Panc1 (cell line): ENCODE results near the gene PKP2. TPM values are rescaled to one million over a fixed set of nuclear protein-coding genes. Genes with fewer than 3 reads are reported as not detected.

Experiments
- ATAC-seq: fragments of 200-7000 bp; cut with Tn5 transposase; 2 replicates; pipeline ENCODE4 v1.9.1; 2020; ENCODE audit warnings: mild to moderate bottlenecking, moderate library complexity
- BruUV-seq: library from RNA; stranded (reverse); fragments of 400-500 nt; replicated peaks from 2 replicates; lab custom pipeline; 2021; lab: Mats Ljungman, UMichigan
- CTCF ChIA-PET: fragments of 300-600 bp; sonication (Branson Sonifier 250); formaldehyde crosslinking; loops from one replicate; lab custom pipeline; 2022; ENCODE audit warnings: antibody characterized with exemption; lab: Charles Lee
- POLR2A ChIA-PET: fragments of 300-600 bp; sonication (Branson Sonifier 250); formaldehyde crosslinking; loops from one replicate; lab custom pipeline; 2022; ENCODE audit warnings: antibody characterized with exemption; lab: Charles Lee
- DNase-seq: peaks from one replicate; pipeline ENCODE4 v3.0.0-alpha.2; 2010; ENCODE audit warnings: low read depth, low spot score
- H3K27ac ChIP-seq: 2 replicates; pipeline ENCODE4 v1.5.1; 2011; ENCODE audit warnings: mild to moderate bottlenecking, low read length, inconsistent platforms
- H3K27me3 ChIP-seq: fragments of 200-500 bp; sonication (Bioruptor generic); 2 replicates; pipeline ENCODE4 v1.6.0; 2014; ENCODE audit warnings: low read length, inconsistent platforms; ENCODE audit not compliant: control insufficient read depth, insufficient read depth
- H3K36me3 ChIP-seq: fragments of 200-500 bp; sonication (Bioruptor generic); 2 replicates; pipeline ENCODE4 v1.5.1; 2014; ENCODE audit warnings: inconsistent platforms, mild to moderate bottlenecking, low read length, moderate library complexity; ENCODE audit not compliant: control insufficient read depth, insufficient read depth
- H3K4me1 ChIP-seq: 2 replicates; pipeline ENCODE4 v1.5.1; 2011; ENCODE audit warnings: inconsistent platforms, mild to moderate bottlenecking, low read length, moderate library complexity; ENCODE audit not compliant: control insufficient read depth, insufficient read depth
- H3K4me3 ChIP-seq, 2 experiments: 2 replicates each; pipeline ENCODE4 v1.5.1; 2011 to 2012; ENCODE audit warnings: low read depth in 2 of 2, low read length in 2 of 2, mild to moderate bottlenecking in 2 of 2, inconsistent platforms in 1 of 2, moderate library complexity in 1 of 2
- H3K9me3 ChIP-seq: fragments of 200-500 bp; sonication (Bioruptor generic); 2 replicates; pipeline ENCODE4 v1.5.1; 2014; ENCODE audit warnings: low read depth, mild to moderate bottlenecking, inconsistent platforms, low read length, moderate library complexity; ENCODE audit not compliant: control insufficient read depth, insufficient read depth
- CTCF ChIP-seq: fragments of 450-650 bp; IDR thresholded peaks from 2 replicates; pipeline ENCODE4 v1.5.1; 2017; ENCODE audit warnings: mild to moderate bottlenecking
- POLR2AphosphoS5 ChIP-seq: IDR thresholded peaks from 2 replicates; pipeline ENCODE4 v1.6.1; 2012; ENCODE audit warnings: mild to moderate bottlenecking, low read depth, low read length, moderate library complexity
- REST ChIP-seq, 2 experiments: IDR thresholded peaks; 2 replicates each; pipeline ENCODE4 v1.6.1; 2011 to 2012; ENCODE audit warnings: low read depth in 2 of 2, control low read depth in 1 of 2, low read length in 1 of 2, mild to moderate bottlenecking in 1 of 2, moderate library complexity in 1 of 2; ENCODE audit not compliant: insufficient read depth in 1 of 2
- SIN3A ChIP-seq: IDR thresholded peaks from 2 replicates; pipeline ENCODE4 v1.6.1; 2012; ENCODE audit warnings: low read depth, mild to moderate bottlenecking, low read length, moderate library complexity, borderline replicate concordance; ENCODE audit not compliant: insufficient read depth
- TCF7L2 ChIP-seq: IDR thresholded peaks from 2 replicates; pipeline ENCODE4 v1.6.1; 2011; ENCODE audit warnings: mild to moderate bottlenecking, low read depth, low read length, inconsistent platforms
- in situ Hi-C: cut with HindIII; loops from 2 replicates; pipeline ENCODE4 v1.10.0; 2016; ENCODE audit warnings: low sequenced_read_pairs, low pct_unique_long_range_greater_than_20kb
- intact Hi-C: fragments of 100-400 bp; cut with micrococcal nuclease; formaldehyde crosslinking; loops from one replicate; pipeline ENCODE4 v1.10.0; 2022; ENCODE audit not compliant: unreplicated experiment
- total RNA-seq: library from RNA; stranded (reverse); gene quantifications from one replicate; pipeline ENCODE4 v1.2.1, GENCODE V29; 2021; ENCODE audit not compliant: unreplicated experiment

The PKP2 gene
- total RNA-seq, 1 experiment from 2014 or later = 2.2 TPM

GRCh38 chr12:32809846-32810245 lies 86.7 kb downstream of the PKP2 start:
- Histone ChIP-seq H3K27ac (no peak overlapping the region), H3K36me3 (no peaks in the 10 kb centered on the region), H3K4me1 (no peaks in the 10 kb centered on the region), H3K9me3 (no peaks in the 10 kb centered on the region), H3K27me3 (no peaks in the 10 kb centered on the region), H3K4me3 (no peak overlapping the region)
- in situ Hi-C loops (no loop called here), intact Hi-C loops (no loop called here)
- ChIA-PET POLR2A (no interaction called here), CTCF (no interaction called here)
- TF ChIP-seq REST (IDR thresholded peaks at IDR 0.05; ENCODE audit: insufficient read depth in 1 of 2, low read depth in 2 of 2, low read length in 1 of 2) (no peak), POLR2AphosphoS5 (no peak), SIN3A (no peak), CTCF (no peak), TCF7L2 (no peak)
- DNase-seq (no peak), ATAC-seq (no peak)
- BruUV-seq = no TSS peak

GRCh38 chr12:32809196-32809595 lies 87.4 kb downstream of the PKP2 start:
- DNase-seq = no peak
- Histone ChIP-seq H3K36me3 (no peaks in the 10 kb centered on the region), H3K9me3 (no peaks in the 10 kb centered on the region), H3K27ac (no peak overlapping the region), H3K27me3 (no peaks in the 10 kb centered on the region), H3K4me3 (no peak overlapping the region), H3K4me1 (no peaks in the 10 kb centered on the region)
- ChIA-PET CTCF (no interaction called here), POLR2A (no interaction called here)
- in situ Hi-C loops (no loop called here), intact Hi-C loops (no loop called here)
- BruUV-seq = no TSS peak
- TF ChIP-seq REST (IDR thresholded peaks at IDR 0.05; ENCODE audit: insufficient read depth in 1 of 2, low read depth in 2 of 2, low read length in 1 of 2) (no peak), CTCF (no peak), SIN3A (no peak), TCF7L2 (no peak), POLR2AphosphoS5 (no peak)
- ATAC-seq = no peak
